GM12892 (cell line): ENCODE measurements around the gene KLK14.

Source experiments
- POLR2A ChIP-seq: IDR thresholded peaks from 2 replicates; pipeline ENCODE4 v1.6.1; 2011; ENCODE audit warnings: low read depth, low read length, control low read depth
- TAF1 ChIP-seq: IDR thresholded peaks from 2 replicates; pipeline ENCODE4 v1.6.1; 2011; ENCODE audit warnings: low read depth, mild to moderate bottlenecking, control low read depth, low read length, borderline replicate concordance

DNA sequence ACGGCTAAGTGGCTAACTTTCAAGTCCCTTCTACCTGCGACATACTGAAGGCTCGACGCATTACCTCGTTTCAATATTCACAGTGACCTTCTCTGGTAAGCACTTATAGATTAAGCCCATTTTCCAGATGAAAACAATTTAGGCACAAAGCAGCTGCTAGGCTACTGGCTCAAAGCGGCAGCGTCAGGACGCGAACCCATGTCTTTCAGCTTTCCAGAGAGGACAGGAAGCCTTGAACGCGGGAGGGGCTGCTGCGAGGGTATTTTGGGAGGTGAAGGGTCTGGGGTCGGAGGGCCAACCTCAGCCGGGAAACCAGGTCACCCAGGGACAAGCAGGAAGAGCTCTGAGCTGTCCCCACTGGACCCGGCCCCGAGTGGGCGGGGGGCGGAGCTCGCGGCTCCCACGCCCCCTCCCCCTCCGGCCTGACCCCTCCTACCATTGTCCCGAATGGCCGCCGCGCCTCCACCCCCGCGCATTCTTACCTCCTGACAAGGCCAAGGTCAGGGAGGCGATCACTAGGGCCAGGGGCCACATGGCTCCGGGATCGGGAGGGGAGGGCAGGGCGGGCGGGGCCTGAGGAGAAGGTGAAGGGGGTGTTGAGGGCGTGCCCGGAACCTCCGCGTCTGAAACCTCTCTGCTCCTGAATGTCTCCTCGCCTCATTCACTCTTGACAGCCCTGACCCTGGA is 18.0 kb downstream of the KLK14 start, which contains the start of gene KLK13:
- no peak for TF ChIP-seq POLR2A
- TF ChIP-seq TAF1 = no peak
